Measurements from ENCODE around the gene HNRNPAB. TPM values are rescaled to one million over a fixed set of nuclear protein-coding genes. Genes with fewer than 3 reads are reported as not detected.

The HNRNPAB gene
- total and polyA plus RNA-seq, 7 donors = 74.1 to 243 (median 156) TPM

DNA sequence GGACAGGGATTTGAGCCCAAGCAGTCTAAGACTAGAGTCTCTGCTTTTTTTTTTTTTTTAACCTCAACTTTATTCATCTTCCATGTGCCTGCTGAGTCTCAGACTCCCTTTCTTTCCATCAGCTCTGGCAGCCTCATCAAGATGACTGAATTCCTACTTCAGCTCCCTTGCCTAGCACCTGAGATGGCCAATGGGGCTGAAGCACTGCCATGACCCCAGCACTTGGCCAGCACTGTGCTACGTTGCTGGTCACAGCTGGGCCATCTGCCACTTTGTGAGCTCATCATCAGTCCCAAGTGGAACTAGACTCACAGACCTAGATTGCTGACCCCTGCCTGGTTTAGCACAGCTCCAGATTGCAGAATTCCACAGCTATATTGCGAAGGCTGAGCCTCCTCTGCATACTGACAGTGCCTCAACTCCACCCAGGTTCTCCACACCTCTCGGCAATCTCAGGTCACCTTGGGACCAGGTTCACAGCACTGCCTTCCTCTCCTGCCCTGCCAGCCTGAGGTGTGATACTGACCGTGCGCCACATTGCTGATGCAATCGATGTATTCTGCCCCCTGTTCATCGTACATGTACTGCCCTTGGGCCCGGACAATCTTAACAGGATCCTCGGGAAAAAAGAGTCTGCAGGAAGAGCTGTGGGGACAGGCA is 26.7 kb downstream of the HNRNPAB start:
- peaks cover 0 to 45% of the 10 kb centered on the region in 2 donors for H3K36me3 ChIP-seq (ENCODE audit: insufficient read depth in 1 of 2, low read depth in 1 of 2)
- no peaks in the 10 kb centered on the region for H3K27me3 ChIP-seq (ENCODE audit: insufficient read depth in 3 of 3, low read length in 2 of 3)
- H3K9me3 ChIP-seq = no peaks in the 10 kb centered on the region
- 45 to 53% (median 46%) methylated on average over 9 of the region's 9 CpGs for WGBS, 3 donors
- TF ChIP-seq, protein P1, sequence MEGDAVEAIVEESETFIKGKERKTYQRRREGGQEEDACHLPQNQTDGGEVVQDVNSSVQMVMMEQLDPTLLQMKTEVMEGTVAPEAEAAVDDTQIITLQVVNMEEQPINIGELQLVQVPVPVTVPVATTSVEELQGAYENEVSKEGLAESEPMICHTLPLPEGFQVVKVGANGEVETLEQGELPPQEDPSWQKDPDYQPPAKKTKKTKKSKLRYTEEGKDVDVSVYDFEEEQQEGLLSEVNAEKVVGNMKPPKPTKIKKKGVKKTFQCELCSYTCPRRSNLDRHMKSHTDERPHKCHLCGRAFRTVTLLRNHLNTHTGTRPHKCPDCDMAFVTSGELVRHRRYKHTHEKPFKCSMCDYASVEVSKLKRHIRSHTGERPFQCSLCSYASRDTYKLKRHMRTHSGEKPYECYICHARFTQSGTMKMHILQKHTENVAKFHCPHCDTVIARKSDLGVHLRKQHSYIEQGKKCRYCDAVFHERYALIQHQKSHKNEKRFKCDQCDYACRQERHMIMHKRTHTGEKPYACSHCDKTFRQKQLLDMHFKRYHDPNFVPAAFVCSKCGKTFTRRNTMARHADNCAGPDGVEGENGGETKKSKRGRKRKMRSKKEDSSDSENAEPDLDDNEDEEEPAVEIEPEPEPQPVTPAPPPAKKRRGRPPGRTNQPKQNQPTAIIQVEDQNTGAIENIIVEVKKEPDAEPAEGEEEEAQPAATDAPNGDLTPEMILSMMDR (IDR thresholded peaks at IDR 0.05) = no peak
- H3K4me3 ChIP-seq = peak overlapping the region; percentile 94
- peaks cover 43% of the 10 kb centered on the region for H3K4me1 ChIP-seq
- peak; percentile 87 to 94 for DNase-seq
- H3K27ac ChIP-seq = peak overlapping the region; percentile 99
- intact Hi-C loops (cut with DNase I) = loop anchor here in 1 of 2 donors (5.0 kb wide), 1 partner anchor 361 kb away; the partner anchor contains the start of gene COL23A1
- ATAC-seq = peak; percentile 60 to 76 (median 72)

DNA sequence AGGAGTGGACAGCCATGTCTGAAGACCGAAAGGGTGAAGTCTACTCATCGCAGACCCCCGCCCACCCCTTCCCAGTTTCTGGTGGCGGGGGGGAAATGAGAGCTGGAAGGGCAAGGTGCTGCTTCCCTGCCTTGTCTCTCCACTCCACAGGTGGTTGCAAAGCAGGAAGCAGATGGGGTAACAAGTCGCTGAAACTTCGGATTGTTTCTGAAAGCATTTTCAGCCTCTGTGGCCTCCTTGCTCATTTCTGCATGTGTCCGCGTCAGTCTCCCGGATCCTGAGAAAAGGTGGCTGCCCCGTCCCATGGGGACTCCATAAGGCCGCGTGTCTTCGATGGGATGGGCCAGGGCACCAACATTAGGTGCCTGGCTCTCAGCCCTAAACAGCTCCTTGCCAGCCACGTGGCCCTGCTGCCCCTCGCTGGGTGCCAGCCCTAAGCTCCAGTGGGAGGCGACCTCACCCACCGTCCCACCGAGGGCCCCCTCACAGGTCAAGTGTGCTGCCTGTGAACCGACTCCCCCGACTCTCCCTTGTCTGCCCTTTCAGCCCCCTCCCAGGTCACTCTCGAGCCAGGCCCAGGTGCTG is 27.3 kb downstream of the HNRNPAB start:
- H3K9me3 ChIP-seq = no peaks in the 10 kb centered on the region
- TF ChIP-seq, protein P1 (IDR thresholded peaks at IDR 0.05) = no peak
- H3K4me1 ChIP-seq = peaks cover 48% of the 10 kb centered on the region
- H3K36me3 ChIP-seq (ENCODE audit: insufficient read depth in 1 of 2, low read depth in 1 of 2) = peaks cover 0 to 39% of the 10 kb centered on the region in 2 donors
- H3K27me3 ChIP-seq (ENCODE audit: insufficient read depth in 3 of 3, low read length in 2 of 3) = no peaks in the 10 kb centered on the region
- intact Hi-C loops (cut with DNase I) = loop anchor here in 1 of 2 donors (5.0 kb wide), 1 partner anchor 361 kb away; the partner anchor contains the start of gene COL23A1
- DNase-seq (no peak), ATAC-seq (peak; percentile 11 to 32 (median 24))
- peak overlapping the region; percentile 94 for H3K4me3 ChIP-seq
- WGBS, 3 donors = 17 to 19% (median 17%) methylated on average over 21 of the region's 21 CpGs
- H3K27ac ChIP-seq = peak overlapping the region; percentile 99

DNA sequence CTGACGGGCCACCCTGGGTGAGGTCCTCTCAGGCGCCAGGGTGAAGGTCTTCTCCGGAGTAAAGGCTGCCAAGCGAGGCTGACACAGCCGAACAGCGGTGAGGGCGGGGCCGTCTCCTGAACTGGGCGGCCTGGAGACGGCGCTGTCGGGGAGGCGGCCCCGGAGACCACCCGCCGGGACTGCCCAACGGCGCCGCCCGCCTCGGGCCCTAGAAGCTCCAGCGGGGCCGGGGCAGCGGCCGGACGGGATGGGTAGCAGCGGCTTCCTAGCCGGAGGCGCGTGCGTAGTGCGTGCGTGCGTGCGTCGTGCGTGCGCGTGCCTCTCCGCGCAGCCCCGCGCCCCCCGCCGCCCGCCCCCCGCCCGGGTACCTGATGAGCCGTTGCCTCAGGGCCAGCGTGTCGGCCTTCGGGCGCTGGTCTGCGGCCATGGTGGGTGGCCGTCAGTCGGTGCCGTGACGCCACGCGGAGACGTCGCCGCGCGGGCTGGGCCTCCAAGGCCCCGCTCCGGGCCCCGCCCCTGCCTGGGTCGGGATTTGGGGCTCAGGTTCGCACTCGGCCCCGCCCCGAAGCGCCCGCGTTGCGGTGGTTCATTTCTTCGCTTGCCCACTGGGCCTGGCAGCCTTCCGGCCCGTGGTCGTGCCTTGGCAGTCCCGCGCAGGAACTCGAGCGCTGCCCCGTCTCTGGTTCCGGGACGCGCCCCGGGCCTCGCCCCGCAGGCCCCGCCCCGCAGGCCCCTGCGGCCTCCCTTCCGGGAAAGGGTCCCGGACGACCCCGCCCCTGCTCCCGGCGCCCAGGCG is 28.0 kb downstream of the HNRNPAB start, which contains the start of gene PHYKPL:
PHYKPL (minus strand) TSS at position 679 of the 796 bp plus-strand sequence; CDS start at position 427, 252 bp downstream.
- Histone ChIP-seq H3K4me1 (peaks cover 55% of the 10 kb centered on the region), H3K27ac (peak within 1 kb of the TSS; percentile 99), H3K36me3 (ENCODE audit: insufficient read depth in 1 of 2, low read depth in 1 of 2) (peaks cover 0 to 33% of the 10 kb centered on the region in 2 donors), H3K27me3 (ENCODE audit: insufficient read depth in 3 of 3, low read length in 2 of 3) (no peaks in the 10 kb centered on the region), H3K4me3 (peak within 1 kb of the TSS; percentile 94), H3K9me3 (no peaks in the 10 kb centered on the region)
- WGBS, 3 donors = 0 to 1% (median 0%) methylated on average over 49 to 102 of the region's 102 CpGs
- intact Hi-C loops (cut with DNase I) = loop anchor here in 1 of 2 donors (5.0 kb wide), 1 partner anchor 360 kb away; the partner anchor contains the start of gene COL23A1
- ATAC-seq (peak; percentile 59 to 69 (median 66)), DNase-seq (peak; percentile 86 to 90)
- TF ChIP-seq, protein P1 (IDR thresholded peaks at IDR 0.05) = no peak

DNA sequence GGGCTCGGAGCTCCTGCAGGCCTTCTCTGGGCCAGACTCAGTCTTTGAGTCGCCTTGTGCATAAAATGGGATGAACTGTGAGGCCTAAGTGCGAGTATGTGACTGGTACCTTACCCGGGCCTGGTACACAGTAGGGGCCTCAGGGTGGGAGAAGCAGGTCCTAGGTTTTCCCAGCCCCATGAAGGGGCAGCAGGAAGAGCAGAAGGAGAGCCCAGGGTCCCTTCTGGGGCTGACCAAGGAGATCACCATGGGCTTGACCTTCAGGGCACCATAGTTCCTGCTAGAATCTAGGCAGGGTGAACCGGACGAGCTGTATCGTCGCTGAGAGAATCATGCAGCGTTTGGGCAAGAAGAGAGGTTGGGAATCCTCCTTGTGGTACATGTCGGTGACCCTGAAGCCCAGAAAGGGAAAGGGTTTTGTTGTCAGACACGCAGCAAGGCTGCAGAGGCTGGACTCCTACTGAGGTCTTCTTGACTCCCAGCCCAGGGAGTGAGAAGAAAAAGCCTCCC is 28.6 kb downstream of the HNRNPAB start:
- peak overlapping the region; percentile 94 for H3K4me3 ChIP-seq
- no peaks in the 10 kb centered on the region for H3K9me3 ChIP-seq
- ATAC-seq (peak in 1 of 4 donors; percentile 0), DNase-seq (no peak)
- H3K27me3 ChIP-seq (ENCODE audit: insufficient read depth in 3 of 3, low read length in 2 of 3) = no peaks in the 10 kb centered on the region
- peaks cover 0 to 27% of the 10 kb centered on the region in 2 donors for H3K36me3 ChIP-seq (ENCODE audit: insufficient read depth in 1 of 2, low read depth in 1 of 2)
- TF ChIP-seq, protein P1 (IDR thresholded peaks at IDR 0.05) = no peak
- 45 to 58% (median 52%) methylated on average over 11 of the region's 11 CpGs for WGBS, 3 donors
- intact Hi-C loops (cut with DNase I) = loop anchor here in 1 of 2 donors (5.0 kb wide), 1 partner anchor 359 kb away; the partner anchor contains the start of gene COL23A1
- H3K4me1 ChIP-seq = peaks cover 61% of the 10 kb centered on the region
- peak overlapping the region; percentile 99 for H3K27ac ChIP-seq
